ENCODE results near the gene NFIX. TPM values are rescaled to one million over a fixed set of nuclear protein-coding genes. Genes with fewer than 3 reads are reported as not detected.

Gene NFIX
- total RNA-seq, 2 donors from 2014 or later: 0.31 to 0.89 TPM

- Mint-ChIP-seq H3K27me3 (peaks cover 17 to 20% of the 10 kb centered on the region in 2 donors), H3K4me1 (ENCODE audit: low read depth in 2 of 2) (peaks cover 10 to 13% of the 10 kb centered on the region in 2 donors), H3K36me3 (no peaks in the 10 kb centered on the region), H3K9me3 (no peaks in the 10 kb centered on the region), H3K27ac (no peak overlapping the region), H3K4me3 (no peak overlapping the region)
- ATAC-seq (no peak), DNase-seq (ENCODE audit: low spot score) (peak; percentile 42)
These were observed 7.5 kb upstream of the NFIX start for GRCh38 chr19:12987781-12988180.

- peaks cover 11 to 17% of the 10 kb centered on the region in 2 donors for H3K4me1 Mint-ChIP-seq (ENCODE audit: low read depth in 2 of 2)
- H3K27me3 Mint-ChIP-seq: peaks cover 24 to 32% of the 10 kb centered on the region in 2 donors
- no peak overlapping the region for H3K27ac Mint-ChIP-seq
- no peak overlapping the region for H3K4me3 Mint-ChIP-seq
- no peak for DNase-seq (ENCODE audit: low spot score)
- no peak for ATAC-seq
- peaks cover 5% of the 10 kb centered on the region for H3K36me3 Mint-ChIP-seq
- no peaks in the 10 kb centered on the region for H3K9me3 Mint-ChIP-seq
These were observed 4.8 kb upstream of the NFIX start for GRCh38 chr19:12990431-12990830.

- peaks cover 5% of the 10 kb centered on the region for H3K36me3 Mint-ChIP-seq
- H3K27me3 Mint-ChIP-seq: peaks cover 23 to 32% of the 10 kb centered on the region in 2 donors
- DNase-seq (ENCODE audit: low spot score) (peak; percentile 25), ATAC-seq (no peak)
- H3K4me1 Mint-ChIP-seq (ENCODE audit: low read depth in 2 of 2): peaks cover 9 to 17% of the 10 kb centered on the region in 2 donors
- no peak overlapping the region for H3K4me3 Mint-ChIP-seq
- H3K27ac Mint-ChIP-seq: no peak overlapping the region
- H3K9me3 Mint-ChIP-seq: no peaks in the 10 kb centered on the region
These were observed 4.4 kb upstream of the NFIX start for GRCh38 chr19:12990853-12991252.

GRCh38 chr19:12991296-12991695 is 4.0 kb upstream of the NFIX start:
- Mint-ChIP-seq H3K27me3 (peaks cover 26 to 32% of the 10 kb centered on the region in 2 donors), H3K27ac (no peak overlapping the region), H3K9me3 (no peaks in the 10 kb centered on the region), H3K36me3 (peaks cover 5% of the 10 kb centered on the region), H3K4me3 (no peak overlapping the region), H3K4me1 (ENCODE audit: low read depth in 2 of 2) (peaks cover 12 to 17% of the 10 kb centered on the region in 2 donors)
- ATAC-seq (no peak), DNase-seq (ENCODE audit: low spot score) (peak; percentile 23)

GRCh38 chr19:12992729-12993128 is 2.5 kb upstream of the NFIX start:
- ATAC-seq: no peak
- DNase-seq (ENCODE audit: low spot score): no peak

DNA sequence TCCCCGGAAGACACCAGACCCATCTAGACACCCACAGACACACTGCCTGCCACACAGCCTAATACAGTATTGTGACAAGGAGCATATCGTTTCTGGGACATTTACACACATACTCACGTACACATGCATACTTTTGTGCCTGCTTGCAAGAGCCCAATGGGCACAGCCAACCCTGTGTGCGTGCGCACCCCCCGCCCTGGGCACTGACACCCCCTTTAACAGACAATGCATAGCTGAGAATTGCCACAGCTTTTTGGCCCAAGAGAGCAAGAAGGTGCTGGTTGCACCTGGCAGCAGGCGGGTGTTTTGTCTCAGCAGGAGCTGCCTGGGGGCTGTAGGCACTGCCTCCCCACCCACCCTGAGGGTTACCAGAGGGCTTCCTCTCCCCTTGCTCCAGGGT is 1.7 kb upstream of the NFIX start:
- H3K4me3 Mint-ChIP-seq: no peak overlapping the region
- ATAC-seq: no peak
- no peak for DNase-seq (ENCODE audit: low spot score)
- peaks cover 31 to 35% of the 10 kb centered on the region in 2 donors for H3K27me3 Mint-ChIP-seq
- H3K36me3 Mint-ChIP-seq: peaks cover 5% of the 10 kb centered on the region
- no peaks in the 10 kb centered on the region for H3K9me3 Mint-ChIP-seq
- peaks cover 8 to 11% of the 10 kb centered on the region in 2 donors for H3K4me1 Mint-ChIP-seq (ENCODE audit: low read depth in 2 of 2)
- H3K27ac Mint-ChIP-seq: no peak overlapping the region

More at GRCh38 chr19:12992729-12993128, 2.5 kb upstream of the NFIX start:
- no peak overlapping the region for H3K27ac Mint-ChIP-seq
- H3K4me1 Mint-ChIP-seq (ENCODE audit: low read depth in 2 of 2): peaks cover 8 to 11% of the 10 kb centered on the region in 2 donors
- H3K4me3 Mint-ChIP-seq: no peak overlapping the region
- H3K27me3 Mint-ChIP-seq: peaks cover 26 to 27% of the 10 kb centered on the region in 2 donors
- peaks cover 5% of the 10 kb centered on the region for H3K36me3 Mint-ChIP-seq
- no peaks in the 10 kb centered on the region for H3K9me3 Mint-ChIP-seq

GRCh38 chr19:12995596-12996405 is 526 bp downstream of the NFIX start:
- Mint-ChIP-seq H3K9me3 (no peaks in the 10 kb centered on the region), H3K4me1 (ENCODE audit: low read depth in 2 of 2) (peaks cover 8 to 11% of the 10 kb centered on the region in 2 donors), H3K27ac (no peak overlapping the region), H3K27me3 (peaks cover 36 to 39% of the 10 kb centered on the region in 2 donors), H3K36me3 (peaks cover 5% of the 10 kb centered on the region), H3K4me3 (peak overlapping the region; percentile 89)
- DNase-seq (ENCODE audit: low spot score): peak; percentile 60
- ATAC-seq: peak; percentile 11 to 46

DNA sequence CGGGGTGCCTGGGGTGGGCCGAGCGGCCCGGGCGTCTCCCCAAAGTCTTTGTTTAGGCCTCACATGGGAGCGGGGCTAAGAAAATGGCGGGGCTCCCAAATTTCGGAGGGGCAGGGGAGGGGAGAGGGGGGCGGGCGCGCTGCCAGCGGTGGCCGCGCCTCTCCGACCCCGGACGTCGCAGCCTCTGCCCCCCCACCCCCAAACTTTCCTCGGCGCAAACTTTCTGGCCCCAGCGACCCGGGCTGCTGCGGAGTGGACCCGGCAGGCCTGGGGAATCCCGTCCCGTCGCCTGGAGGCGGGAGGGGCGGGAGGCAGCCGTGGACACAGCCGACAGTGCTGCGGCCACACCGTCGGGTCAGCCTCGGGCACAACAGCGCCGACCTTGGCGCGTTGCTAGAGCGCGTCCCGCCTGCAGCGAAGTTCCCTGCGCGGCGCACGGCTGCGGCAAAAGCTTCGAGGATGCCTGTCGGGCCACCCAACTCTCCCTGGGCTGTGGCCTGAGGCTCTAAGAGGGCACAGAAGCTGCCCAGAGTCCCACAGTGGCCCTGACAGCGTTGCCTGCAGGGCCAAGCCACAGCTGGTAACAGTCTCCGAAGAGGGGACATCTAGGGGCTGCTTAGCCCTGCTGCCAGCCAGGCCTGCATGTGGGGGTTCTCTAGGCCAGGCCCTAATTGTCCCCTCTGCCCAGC is 1.3 kb downstream of the NFIX start:
- H3K36me3 Mint-ChIP-seq: peaks cover 5% of the 10 kb centered on the region
- no peak overlapping the region for H3K27ac Mint-ChIP-seq
- no peaks in the 10 kb centered on the region for H3K9me3 Mint-ChIP-seq
- DNase-seq (ENCODE audit: low spot score): no peak
- H3K4me3 Mint-ChIP-seq: peak overlapping the region; percentile 30
- H3K27me3 Mint-ChIP-seq: peaks cover 29 to 32% of the 10 kb centered on the region in 2 donors
- H3K4me1 Mint-ChIP-seq (ENCODE audit: low read depth in 2 of 2): peaks cover 7 to 8% of the 10 kb centered on the region in 2 donors
- ATAC-seq: no peak

- Mint-ChIP-seq H3K4me3 (peak overlapping the region; percentile 30), H3K4me1 (ENCODE audit: low read depth in 2 of 2) (peaks cover 7 to 8% of the 10 kb centered on the region in 2 donors), H3K9me3 (no peaks in the 10 kb centered on the region), H3K27ac (no peak overlapping the region), H3K27me3 (peaks cover 29 to 32% of the 10 kb centered on the region in 2 donors), H3K36me3 (peaks cover 5% of the 10 kb centered on the region)
- DNase-seq (ENCODE audit: low spot score): no peak
- ATAC-seq: no peak
These were observed 2.1 kb downstream of the NFIX start for GRCh38 chr19:12997179-12997966.

- ATAC-seq (no peak), DNase-seq (ENCODE audit: low spot score) (no peak)
- Mint-ChIP-seq H3K36me3 (peaks cover 5% of the 10 kb centered on the region), H3K27ac (no peak overlapping the region), H3K4me1 (ENCODE audit: low read depth in 2 of 2) (peaks cover 7 to 8% of the 10 kb centered on the region in 2 donors), H3K27me3 (peaks cover 32% of the 10 kb centered on the region in 2 donors), H3K4me3 (peak overlapping the region; percentile 17), H3K9me3 (no peaks in the 10 kb centered on the region)
These were observed 3.0 kb downstream of the NFIX start for GRCh38 chr19:12997967-12998940.

- H3K36me3 Mint-ChIP-seq: no peaks in the 10 kb centered on the region
- peaks cover 0 to under 1% of the 10 kb centered on the region in 2 donors for H3K4me1 Mint-ChIP-seq (ENCODE audit: low read depth in 2 of 2)
- no peaks in the 10 kb centered on the region for H3K9me3 Mint-ChIP-seq
- no peak overlapping the region for H3K4me3 Mint-ChIP-seq
- no peak overlapping the region for H3K27ac Mint-ChIP-seq
- ATAC-seq (no peak), DNase-seq (ENCODE audit: low spot score) (no peak)
- H3K27me3 Mint-ChIP-seq: peaks cover 17 to 29% of the 10 kb centered on the region in 2 donors
These were observed 5.9 kb downstream of the NFIX start for GRCh38 chr19:13001166-13001501.

GRCh38 chr19:13001502-13002165 is 6.4 kb downstream of the NFIX start:
- no peak for ATAC-seq
- H3K27me3 Mint-ChIP-seq: peaks cover 17 to 29% of the 10 kb centered on the region in 2 donors
- H3K9me3 Mint-ChIP-seq: no peaks in the 10 kb centered on the region
- no peaks in the 10 kb centered on the region for H3K4me1 Mint-ChIP-seq (ENCODE audit: low read depth in 2 of 2)
- DNase-seq (ENCODE audit: low spot score): no peak
- H3K36me3 Mint-ChIP-seq: no peaks in the 10 kb centered on the region
- H3K4me3 Mint-ChIP-seq: no peak overlapping the region
- no peak overlapping the region for H3K27ac Mint-ChIP-seq

Data from natural killer cell treated with Interleukin-12 subunit alpha and Interleukin-12 subunit beta and Interleukin-15 and Interleukin-18, amount 100 ng/mL, for 72 hours (primary cell).